ENCODE measurements around the gene LENG1. TPM values are rescaled to one million over a fixed set of nuclear protein-coding genes. Genes with fewer than 3 reads are reported as not detected.

LENG1 gene
- total and polyA plus RNA-seq, 9 of the 15 experiments (the other 6 are each of a cell fraction or from before 2014, with no cell fraction given) = 0.30 to 10.5 (median 4.7) TPM

DNA sequence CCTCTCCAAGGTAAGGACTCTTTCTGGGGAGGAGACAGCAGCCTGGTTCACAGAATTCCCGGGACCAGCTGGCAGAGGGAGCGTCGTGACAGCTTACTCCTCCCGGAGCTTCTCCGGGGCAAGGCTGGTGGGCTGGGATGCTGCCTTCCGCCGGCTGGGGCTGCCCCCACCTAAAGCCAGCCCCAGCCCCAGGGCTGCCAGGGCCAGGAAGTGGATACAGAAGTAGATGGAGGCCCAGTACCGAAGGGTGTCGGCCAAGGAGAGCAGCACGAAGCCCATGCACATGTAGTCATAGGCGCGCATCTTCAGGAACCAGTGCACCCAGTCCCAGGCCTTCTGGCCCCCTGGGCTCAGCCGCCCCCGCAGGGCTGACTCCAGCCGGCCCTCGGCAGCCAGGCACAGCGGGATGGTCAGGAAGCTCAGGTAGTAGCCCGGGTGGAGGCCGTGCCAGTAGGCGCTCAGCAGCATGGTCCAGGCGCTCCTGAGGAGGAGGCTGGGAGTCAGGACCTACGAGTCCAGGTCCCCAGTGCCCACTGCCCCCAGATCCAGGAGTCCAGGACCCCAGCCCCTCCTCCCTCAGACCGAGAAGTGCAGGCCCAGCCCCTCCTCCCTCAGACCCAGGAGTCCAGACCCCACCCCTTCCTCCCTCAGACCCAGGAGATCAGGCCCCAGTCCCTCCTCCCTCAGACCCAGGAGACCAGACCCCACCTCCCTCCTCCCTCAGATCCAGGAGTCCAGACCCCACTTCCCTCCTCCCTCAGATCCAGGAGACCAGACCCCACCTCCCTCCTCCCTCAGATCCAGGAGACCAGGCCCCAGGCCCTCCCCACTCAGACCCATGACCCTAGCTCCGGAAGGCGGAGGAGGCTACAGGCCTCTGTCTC lies 14.7 kb upstream of the LENG1 start (continued):
- TF ChIP-seq, protein P1, sequence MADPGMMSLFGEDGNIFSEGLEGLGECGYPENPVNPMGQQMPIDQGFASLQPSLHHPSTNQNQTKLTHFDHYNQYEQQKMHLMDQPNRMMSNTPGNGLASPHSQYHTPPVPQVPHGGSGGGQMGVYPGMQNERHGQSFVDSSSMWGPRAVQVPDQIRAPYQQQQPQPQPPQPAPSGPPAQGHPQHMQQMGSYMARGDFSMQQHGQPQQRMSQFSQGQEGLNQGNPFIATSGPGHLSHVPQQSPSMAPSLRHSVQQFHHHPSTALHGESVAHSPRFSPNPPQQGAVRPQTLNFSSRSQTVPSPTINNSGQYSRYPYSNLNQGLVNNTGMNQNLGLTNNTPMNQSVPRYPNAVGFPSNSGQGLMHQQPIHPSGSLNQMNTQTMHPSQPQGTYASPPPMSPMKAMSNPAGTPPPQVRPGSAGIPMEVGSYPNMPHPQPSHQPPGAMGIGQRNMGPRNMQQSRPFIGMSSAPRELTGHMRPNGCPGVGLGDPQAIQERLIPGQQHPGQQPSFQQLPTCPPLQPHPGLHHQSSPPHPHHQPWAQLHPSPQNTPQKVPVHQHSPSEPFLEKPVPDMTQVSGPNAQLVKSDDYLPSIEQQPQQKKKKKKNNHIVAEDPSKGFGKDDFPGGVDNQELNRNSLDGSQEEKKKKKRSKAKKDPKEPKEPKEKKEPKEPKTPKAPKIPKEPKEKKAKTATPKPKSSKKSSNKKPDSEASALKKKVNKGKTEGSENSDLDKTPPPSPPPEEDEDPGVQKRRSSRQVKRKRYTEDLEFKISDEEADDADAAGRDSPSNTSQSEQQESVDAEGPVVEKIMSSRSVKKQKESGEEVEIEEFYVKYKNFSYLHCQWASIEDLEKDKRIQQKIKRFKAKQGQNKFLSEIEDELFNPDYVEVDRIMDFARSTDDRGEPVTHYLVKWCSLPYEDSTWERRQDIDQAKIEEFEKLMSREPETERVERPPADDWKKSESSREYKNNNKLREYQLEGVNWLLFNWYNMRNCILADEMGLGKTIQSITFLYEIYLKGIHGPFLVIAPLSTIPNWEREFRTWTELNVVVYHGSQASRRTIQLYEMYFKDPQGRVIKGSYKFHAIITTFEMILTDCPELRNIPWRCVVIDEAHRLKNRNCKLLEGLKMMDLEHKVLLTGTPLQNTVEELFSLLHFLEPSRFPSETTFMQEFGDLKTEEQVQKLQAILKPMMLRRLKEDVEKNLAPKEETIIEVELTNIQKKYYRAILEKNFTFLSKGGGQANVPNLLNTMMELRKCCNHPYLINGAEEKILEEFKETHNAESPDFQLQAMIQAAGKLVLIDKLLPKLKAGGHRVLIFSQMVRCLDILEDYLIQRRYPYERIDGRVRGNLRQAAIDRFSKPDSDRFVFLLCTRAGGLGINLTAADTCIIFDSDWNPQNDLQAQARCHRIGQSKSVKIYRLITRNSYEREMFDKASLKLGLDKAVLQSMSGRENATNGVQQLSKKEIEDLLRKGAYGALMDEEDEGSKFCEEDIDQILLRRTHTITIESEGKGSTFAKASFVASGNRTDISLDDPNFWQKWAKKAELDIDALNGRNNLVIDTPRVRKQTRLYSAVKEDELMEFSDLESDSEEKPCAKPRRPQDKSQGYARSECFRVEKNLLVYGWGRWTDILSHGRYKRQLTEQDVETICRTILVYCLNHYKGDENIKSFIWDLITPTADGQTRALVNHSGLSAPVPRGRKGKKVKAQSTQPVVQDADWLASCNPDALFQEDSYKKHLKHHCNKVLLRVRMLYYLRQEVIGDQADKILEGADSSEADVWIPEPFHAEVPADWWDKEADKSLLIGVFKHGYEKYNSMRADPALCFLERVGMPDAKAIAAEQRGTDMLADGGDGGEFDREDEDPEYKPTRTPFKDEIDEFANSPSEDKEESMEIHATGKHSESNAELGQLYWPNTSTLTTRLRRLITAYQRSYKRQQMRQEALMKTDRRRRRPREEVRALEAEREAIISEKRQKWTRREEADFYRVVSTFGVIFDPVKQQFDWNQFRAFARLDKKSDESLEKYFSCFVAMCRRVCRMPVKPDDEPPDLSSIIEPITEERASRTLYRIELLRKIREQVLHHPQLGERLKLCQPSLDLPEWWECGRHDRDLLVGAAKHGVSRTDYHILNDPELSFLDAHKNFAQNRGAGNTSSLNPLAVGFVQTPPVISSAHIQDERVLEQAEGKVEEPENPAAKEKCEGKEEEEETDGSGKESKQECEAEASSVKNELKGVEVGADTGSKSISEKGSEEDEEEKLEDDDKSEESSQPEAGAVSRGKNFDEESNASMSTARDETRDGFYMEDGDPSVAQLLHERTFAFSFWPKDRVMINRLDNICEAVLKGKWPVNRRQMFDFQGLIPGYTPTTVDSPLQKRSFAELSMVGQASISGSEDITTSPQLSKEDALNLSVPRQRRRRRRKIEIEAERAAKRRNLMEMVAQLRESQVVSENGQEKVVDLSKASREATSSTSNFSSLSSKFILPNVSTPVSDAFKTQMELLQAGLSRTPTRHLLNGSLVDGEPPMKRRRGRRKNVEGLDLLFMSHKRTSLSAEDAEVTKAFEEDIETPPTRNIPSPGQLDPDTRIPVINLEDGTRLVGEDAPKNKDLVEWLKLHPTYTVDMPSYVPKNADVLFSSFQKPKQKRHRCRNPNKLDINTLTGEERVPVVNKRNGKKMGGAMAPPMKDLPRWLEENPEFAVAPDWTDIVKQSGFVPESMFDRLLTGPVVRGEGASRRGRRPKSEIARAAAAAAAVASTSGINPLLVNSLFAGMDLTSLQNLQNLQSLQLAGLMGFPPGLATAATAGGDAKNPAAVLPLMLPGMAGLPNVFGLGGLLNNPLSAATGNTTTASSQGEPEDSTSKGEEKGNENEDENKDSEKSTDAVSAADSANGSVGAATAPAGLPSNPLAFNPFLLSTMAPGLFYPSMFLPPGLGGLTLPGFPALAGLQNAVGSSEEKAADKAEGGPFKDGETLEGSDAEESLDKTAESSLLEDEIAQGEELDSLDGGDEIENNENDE (IDR thresholded peaks at IDR 0.05; ENCODE audit: low read depth, low read length) = no peak
- TF ChIP-seq YBX1 (IDR thresholded peaks at IDR 0.05) (no peak), PCBP1 (IDR thresholded peaks at IDR 0.05; ENCODE audit: low read depth, low read length, poor library complexity, severe bottlenecking) (no peak), RBM22 (IDR thresholded peaks at IDR 0.05; ENCODE audit: low read depth, low read length, poor library complexity, severe bottlenecking) (peak; percentile 71), IRF2 (CRISPR knock-in tag; IDR thresholded peaks at IDR 0.05) (no peak), IFI16 (CRISPR knock-in tag; IDR thresholded peaks at IDR 0.05) (no peak), MAFF (IDR thresholded peaks at IDR 0.05; ENCODE audit: low read length) (no peak), POLR2G (IDR thresholded peaks at IDR 0.05; ENCODE audit: low read depth, low read length) (peak; percentile 77), KDM4B (IDR thresholded peaks at IDR 0.05; ENCODE audit: borderline replicate concordance in 2 of 2, low read depth in 1 of 2) (no peak)
- TF ChIP-seq, protein P2, sequence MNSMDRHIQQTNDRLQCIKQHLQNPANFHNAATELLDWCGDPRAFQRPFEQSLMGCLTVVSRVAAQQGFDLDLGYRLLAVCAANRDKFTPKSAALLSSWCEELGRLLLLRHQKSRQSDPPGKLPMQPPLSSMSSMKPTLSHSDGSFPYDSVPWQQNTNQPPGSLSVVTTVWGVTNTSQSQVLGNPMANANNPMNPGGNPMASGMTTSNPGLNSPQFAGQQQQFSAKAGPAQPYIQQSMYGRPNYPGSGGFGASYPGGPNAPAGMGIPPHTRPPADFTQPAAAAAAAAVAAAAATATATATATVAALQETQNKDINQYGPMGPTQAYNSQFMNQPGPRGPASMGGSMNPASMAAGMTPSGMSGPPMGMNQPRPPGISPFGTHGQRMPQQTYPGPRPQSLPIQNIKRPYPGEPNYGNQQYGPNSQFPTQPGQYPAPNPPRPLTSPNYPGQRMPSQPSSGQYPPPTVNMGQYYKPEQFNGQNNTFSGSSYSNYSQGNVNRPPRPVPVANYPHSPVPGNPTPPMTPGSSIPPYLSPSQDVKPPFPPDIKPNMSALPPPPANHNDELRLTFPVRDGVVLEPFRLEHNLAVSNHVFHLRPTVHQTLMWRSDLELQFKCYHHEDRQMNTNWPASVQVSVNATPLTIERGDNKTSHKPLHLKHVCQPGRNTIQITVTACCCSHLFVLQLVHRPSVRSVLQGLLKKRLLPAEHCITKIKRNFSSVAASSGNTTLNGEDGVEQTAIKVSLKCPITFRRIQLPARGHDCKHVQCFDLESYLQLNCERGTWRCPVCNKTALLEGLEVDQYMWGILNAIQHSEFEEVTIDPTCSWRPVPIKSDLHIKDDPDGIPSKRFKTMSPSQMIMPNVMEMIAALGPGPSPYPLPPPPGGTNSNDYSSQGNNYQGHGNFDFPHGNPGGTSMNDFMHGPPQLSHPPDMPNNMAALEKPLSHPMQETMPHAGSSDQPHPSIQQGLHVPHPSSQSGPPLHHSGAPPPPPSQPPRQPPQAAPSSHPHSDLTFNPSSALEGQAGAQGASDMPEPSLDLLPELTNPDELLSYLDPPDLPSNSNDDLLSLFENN (IDR thresholded peaks at IDR 0.05; ENCODE audit: low read depth in 2 of 2, low read length in 2 of 2) = no peak
- TF ChIP-seq, protein P3, sequence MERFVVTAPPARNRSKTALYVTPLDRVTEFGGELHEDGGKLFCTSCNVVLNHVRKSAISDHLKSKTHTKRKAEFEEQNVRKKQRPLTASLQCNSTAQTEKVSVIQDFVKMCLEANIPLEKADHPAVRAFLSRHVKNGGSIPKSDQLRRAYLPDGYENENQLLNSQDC (CRISPR knock-in tag; IDR thresholded peaks at IDR 0.05) = no peak

All from K562 (cell line).